HCT116 (cell line): ENCODE data around the gene RPUSD2. TPM values are rescaled to one million over a fixed set of nuclear protein-coding genes. Genes with fewer than 3 reads are reported as not detected.

ENCODE experiments used
- ATAC-seq: fragments of 200-7000 bp; cut with Tn5 transposase; 2 replicates; pipeline ENCODE4 v1.9.1; 2020; ENCODE audit warnings: mild to moderate bottlenecking, moderate library complexity
- BruUV-seq: library from RNA; stranded (reverse); fragments of 400-500 nt; replicated peaks from 2 replicates; lab custom pipeline; 2021; lab: Mats Ljungman, UMichigan
- CTCF ChIA-PET: fragments of 300-600 bp; sonication (Branson Sonifier 250); formaldehyde crosslinking; loops from one replicate; lab custom pipeline; 2021; ENCODE audit warnings: antibody characterized with exemption; lab: Charles Lee
- POLR2A ChIA-PET: fragments of 300-600, 350-600 bp; sonication (Branson Sonifier 250); formaldehyde crosslinking; loops from one replicate; lab custom pipeline; 2021; ENCODE audit warnings: antibody characterized with exemption; lab: Charles Lee
- RAD21 ChIA-PET, 2 experiments: fragments of 300-600 bp; sonication (Branson Sonifier 250); formaldehyde crosslinking; loops; one replicate each; lab custom pipeline; 2023; ENCODE audit warnings: low total read pairs in 2 of 2; ENCODE audit not compliant: uncharacterized antibody in 2 of 2, unreplicated experiment in 2 of 2, low non-redundant PET in 1 of 2; lab: Charles Lee
- DNase-seq: peaks from one replicate; pipeline ENCODE4 v3.0.0-alpha.2; 2010; ENCODE audit warnings: low read depth, low spot score
- H2AFZ ChIP-seq: fragments of 200-600 bp; shearing (Covaris generic), sonication (generic); 2 replicates; pipeline ENCODE4 v1.6.1; 2017; ENCODE audit warnings: low read depth, mixed run types, mixed read lengths, antibody characterized with exemption, low read length; ENCODE audit not compliant: poor library complexity, severe bottlenecking
- H3K27ac ChIP-seq: 2 replicates; pipeline ENCODE4 v1.5.1; 2012; ENCODE audit warnings: low read depth, low read length
- H3K27me3 ChIP-seq: fragments of 200-600 bp; sonication (generic); 2 replicates; pipeline ENCODE4 v1.6.1; 2016; ENCODE audit warnings: mixed run types, low read length, mixed read lengths; ENCODE audit not compliant: insufficient read depth
- H3K36me3 ChIP-seq, 2 experiments: fragments of 200-500 bp in 1 of 2; fragments of 200-600 bp in 1 of 2; sonication (Bioruptor generic) in 1 of 2; sonication (generic) in 1 of 2; 2 replicates each; pipeline versions ENCODE4 v1.5.1 to v1.6.1; 2014 to 2016; ENCODE audit warnings: low read length in 2 of 2, inconsistent platforms in 1 of 2, mixed read lengths in 1 of 2, mixed run types in 1 of 2; ENCODE audit not compliant: insufficient read depth in 2 of 2, control insufficient read depth in 1 of 2
- H3K4me1 ChIP-seq, 2 experiments: fragments of 200-600 bp in 1 of 2; sonication (generic) in 1 of 2; 2 replicates each; pipeline versions ENCODE4 v1.5.1 to v1.6.1; 2012 to 2017; ENCODE audit warnings: low read length in 2 of 2, inconsistent platforms in 1 of 2, mild to moderate bottlenecking in 1 of 2, mixed read lengths in 1 of 2, mixed run types in 1 of 2, moderate library complexity in 1 of 2; ENCODE audit not compliant: insufficient read depth in 2 of 2, control insufficient read depth in 1 of 2
- H3K4me2 ChIP-seq: fragments of 200-600 bp; sonication (generic); 2 replicates; pipeline ENCODE4 v1.6.1; 2017; ENCODE audit warnings: mixed run types, low read length, mixed read lengths
- H3K4me3 ChIP-seq, 2 experiments: fragments of 200-600 bp in 1 of 2; sonication (generic) in 1 of 2; replicated peaks in 1 of 2; 2 replicates each; pipeline ENCODE4 v1.5.1; 2011 to 2016; ENCODE audit warnings: low read length in 2 of 2, control low read depth in 1 of 2, low read depth in 1 of 2, mild to moderate bottlenecking in 1 of 2, mixed read lengths in 1 of 2, mixed run types in 1 of 2
- H3K79me2 ChIP-seq: fragments of 200-600 bp; sonication (generic); 2 replicates; pipeline ENCODE4 v1.6.1; 2017; ENCODE audit warnings: mild to moderate bottlenecking, mixed run types, low read length, moderate library complexity, mixed read lengths; ENCODE audit not compliant: insufficient read depth
- H3K9ac ChIP-seq: fragments of 200-600 bp; sonication (generic); 2 replicates; pipeline ENCODE4 v1.6.1; 2016; ENCODE audit warnings: low read length, mixed read lengths
- H3K9me2 ChIP-seq: fragments of 200-600 bp; sonication (generic), shearing (Covaris generic); 2 replicates; pipeline ENCODE4 v1.6.1; 2017; ENCODE audit warnings: mixed run types, mild to moderate bottlenecking, moderate library complexity; ENCODE audit not compliant: insufficient read depth
- H3K9me3 ChIP-seq, 2 experiments: fragments of 200-500 bp in 1 of 2; fragments of 200-600 bp in 1 of 2; sonication (Bioruptor generic) in 1 of 2; sonication (generic) in 1 of 2; 2 replicates each; pipeline ENCODE4 v1.6.1; 2014 to 2017; ENCODE audit warnings: low read length in 2 of 2, mixed read lengths in 2 of 2, inconsistent platforms in 1 of 2, low read depth in 1 of 2, mild to moderate bottlenecking in 1 of 2, mixed run types in 1 of 2, moderate library complexity in 1 of 2; ENCODE audit not compliant: control insufficient read depth in 1 of 2, insufficient read depth in 1 of 2
- H4K20me1 ChIP-seq: fragments of 200-600 bp; sonication (generic), shearing (Covaris generic); 2 replicates; pipeline ENCODE4 v1.6.1; 2017; ENCODE audit warnings: mixed run types, mild to moderate bottlenecking, moderate library complexity; ENCODE audit not compliant: insufficient read depth
- ATF3 ChIP-seq: IDR thresholded peaks from 2 replicates; pipeline ENCODE4 v1.6.1; 2012
- CTCF ChIP-seq, 3 experiments: fragments of 200-600 bp in 1 of 3; sonication (generic) in 1 of 3; IDR thresholded peaks in 2 of 3; conservative IDR thresholded peaks in 1 of 3; 2 replicates each; pipeline ENCODE4 v1.5.1; 2012 to 2017; ENCODE audit warnings: low read depth in 2 of 3, low read length in 2 of 3, antibody characterized with exemption in 1 of 3, borderline replicate concordance in 1 of 3, control low read depth in 1 of 3, mild to moderate bottlenecking in 1 of 3, mixed read lengths in 1 of 3, mixed run types in 1 of 3, moderate library complexity in 1 of 3; ENCODE audit not compliant: insufficient read depth in 1 of 3
- EZH2 ChIP-seq: fragments of 200-600 bp; sonication (generic); IDR thresholded peaks from 2 replicates; pipeline ENCODE4 v1.6.1; 2017; ENCODE audit warnings: antibody characterized with exemption, mixed run types
- EZH2phosphoT487 ChIP-seq: fragments of 200-600 bp; IDR thresholded peaks from 2 replicates; pipeline ENCODE4 v1.6.1; 2018; ENCODE audit warnings: antibody characterized with exemption, borderline replicate concordance
- MAX ChIP-seq: IDR thresholded peaks from 2 replicates; pipeline ENCODE4 v1.6.1; 2012
- POLR2AphosphoS5 ChIP-seq: IDR thresholded peaks from 2 replicates; pipeline ENCODE4 v1.6.1; 2011; ENCODE audit warnings: mild to moderate bottlenecking, low read depth, low read length, moderate library complexity
- RAD21 ChIP-seq: IDR thresholded peaks from 2 replicates; pipeline ENCODE4 v1.6.1; 2012; ENCODE audit warnings: low read depth, mild to moderate bottlenecking
- SIN3A ChIP-seq: IDR thresholded peaks from 2 replicates; pipeline ENCODE4 v1.6.1; 2012; ENCODE audit warnings: low read depth
- TCF7L2 ChIP-seq: IDR thresholded peaks from 2 replicates; pipeline ENCODE4 v1.7.0; 2011; ENCODE audit warnings: borderline replicate concordance, inconsistent platforms; ENCODE audit not compliant: insufficient read depth, insufficient read length; ENCODE audit errors: extremely low read depth
- ZBTB33 ChIP-seq: IDR thresholded peaks from 2 replicates; pipeline ENCODE4 v1.6.1; 2011; ENCODE audit warnings: mild to moderate bottlenecking, low read length, moderate library complexity; ENCODE audit not compliant: insufficient replicate concordance; ENCODE audit errors: extremely low read depth
- ZNF274 ChIP-seq: fragments of 200-500 bp; sonication (Bioruptor generic); IDR thresholded peaks from 2 replicates; pipeline ENCODE4 v1.6.1; 2014; ENCODE audit warnings: mild to moderate bottlenecking, low read depth, low read length, inconsistent platforms
- intact Hi-C: fragments of 100-400 bp; cut with micrococcal nuclease; formaldehyde crosslinking; loops from 2 replicates; pipeline ENCODE4 v1.10.0; 2022
- total RNA-seq: library from RNA; stranded (reverse); gene quantifications from one replicate; pipeline ENCODE4 v1.2.1, GENCODE V29; 2021; ENCODE audit not compliant: unreplicated experiment

Gene RPUSD2
- total RNA-seq, 1 experiment from 2014 or later = 22.5 TPM

GRCh38 chr15:40584191-40584590 is 15.1 kb downstream of the RPUSD2 start:
- Histone ChIP-seq H3K9me2 (no peaks in the 10 kb centered on the region; the same call in 1 of the 2 replicates), H4K20me1 (no peaks in the 10 kb centered on the region), H3K4me1 (peaks cover 10 to 23% of the 10 kb centered on the region in 2 experiments; a peak in 3 of 4 replicates), H3K27ac (no peak overlapping the region), H2AFZ (peak overlapping the region; percentile 36), H3K27me3 (no peaks in the 10 kb centered on the region), H3K9me3 (peaks cover 0 to 3% of the 10 kb centered on the region in 2 experiments; a peak in 1 of 4 replicates), H3K9ac (peak overlapping the region; percentile 41), H3K4me3 (peak overlapping the region in 1 of 2 experiments; percentile 35; a peak in 2 of 4 replicates), H3K4me2 (peak overlapping the region; percentile 73), H3K36me3 (no peaks in the 10 kb centered on the region), H3K79me2 (no peaks in the 10 kb centered on the region)
- BruUV-seq = TSS peak; percentile 82
- DNase-seq (no peak), ATAC-seq (no peak)
- ChIA-PET RAD21 (interaction anchor here in 1 of 2 experiments (0.7 kb wide), 1 partner anchor 35 kb away, joined by 4 read pairs; no protein-coding TSS in a partner anchor), POLR2A (interaction anchor here (0.7 to 2.1 kb wide), 6 partner anchors 9 to 290 kb away, joined by 3 to 16 read pairs (median 3); partner anchors contain the start of genes CCDC32, RHOV and RPUSD2), CTCF (interaction anchor here (0.9 to 1.5 kb wide), 3 partner anchors 9 to 19 kb away, joined by 3 to 4 read pairs (median 3); partner anchors contain the start of genes CCDC32, KNL1 and RPUSD2)
- TF ChIP-seq RAD21 (no peak), SIN3A (no peak), CTCF (IDR thresholded peaks at IDR 0.05 in 2 of 3, conservative IDR thresholded peaks at IDR 0.05 in 1 of 3; ENCODE audit: borderline replicate concordance in 1 of 3, insufficient read depth in 1 of 3, low read depth in 2 of 3, low read length in 2 of 3) (no peak), MAX (no peak), EZH2phosphoT487 (no peak), ZNF274 (no peak), TCF7L2 (no peak), POLR2AphosphoS5 (no peak), ATF3 (no peak), ZBTB33 (no peak), EZH2 (no peak)
- intact Hi-C loops = no loop called here
